OCI-M1 (cell line): Measurements from ENCODE around the gene DDX1.

ENCODE experiments used
- DNase-seq: peaks from one replicate; lab custom pipeline; 2025; lab: John Stamatoyannopoulos, UW

The DDX1 gene

DNA sequence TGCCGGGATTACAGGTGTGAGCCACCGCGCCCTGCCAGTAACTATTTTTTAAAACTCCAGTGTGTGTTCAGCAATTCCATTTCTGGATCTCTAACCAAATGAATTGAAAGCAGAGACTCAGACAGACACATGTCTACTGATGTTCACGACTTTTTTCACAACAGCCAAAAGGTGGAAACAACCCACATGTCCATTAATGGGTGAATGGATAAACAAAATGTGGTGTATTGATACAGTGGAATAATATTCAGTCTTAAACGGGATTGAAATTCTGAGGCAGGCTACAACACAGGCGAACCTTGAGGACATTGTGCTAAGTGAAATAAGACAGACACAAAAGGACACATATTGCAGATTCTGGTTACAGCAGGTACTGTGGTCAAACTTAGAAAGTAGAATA lies 55.0 kb downstream of the DDX1 start:
- no peak for DNase-seq

DNA sequence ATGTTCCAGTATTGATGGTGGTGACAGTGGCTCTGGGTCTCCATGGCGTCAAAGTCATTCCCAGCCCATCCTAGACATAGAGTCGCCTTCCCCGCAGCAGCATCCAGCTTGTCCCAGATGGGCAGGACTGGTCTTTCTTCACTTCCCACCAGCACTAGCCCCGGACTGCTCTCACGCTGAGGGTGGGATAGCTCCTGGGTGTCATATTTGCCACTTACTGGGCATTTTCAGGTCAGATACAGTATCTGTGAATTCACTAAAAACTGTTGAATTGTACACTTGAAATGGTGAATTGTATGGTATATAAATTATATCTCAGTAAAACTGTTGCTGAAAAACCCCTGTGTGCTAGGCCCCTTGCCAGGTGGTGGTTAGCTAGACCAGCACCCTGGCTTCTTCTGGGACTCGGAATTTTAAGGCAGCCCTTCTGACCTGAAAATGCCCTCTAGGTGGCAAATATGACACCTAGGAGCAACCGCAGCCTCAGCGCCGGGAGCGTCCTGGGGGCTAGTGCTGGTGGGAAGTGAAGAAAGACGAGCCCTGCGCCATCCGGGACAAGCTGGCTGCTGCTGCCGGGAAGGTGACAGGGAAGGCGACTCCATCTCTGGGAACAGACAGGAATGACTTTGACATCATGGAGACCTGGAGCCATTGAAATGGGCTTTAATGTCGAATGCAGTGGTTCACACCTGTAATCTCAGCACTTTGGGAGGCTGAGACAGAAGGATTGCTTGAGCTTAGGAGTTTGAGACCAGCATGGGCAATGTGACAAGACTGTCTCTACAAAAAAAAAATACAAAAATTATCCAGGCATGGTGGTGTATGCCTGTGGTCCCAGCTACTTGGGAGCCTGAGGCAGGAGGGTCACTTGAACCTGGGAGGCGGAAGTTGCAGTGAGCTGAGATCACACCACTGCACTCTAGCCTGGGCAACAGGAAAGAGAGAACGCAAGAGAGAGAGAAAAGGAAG lies 56.2 kb downstream of the DDX1 start:
- DNase-seq = no peak

DNA sequence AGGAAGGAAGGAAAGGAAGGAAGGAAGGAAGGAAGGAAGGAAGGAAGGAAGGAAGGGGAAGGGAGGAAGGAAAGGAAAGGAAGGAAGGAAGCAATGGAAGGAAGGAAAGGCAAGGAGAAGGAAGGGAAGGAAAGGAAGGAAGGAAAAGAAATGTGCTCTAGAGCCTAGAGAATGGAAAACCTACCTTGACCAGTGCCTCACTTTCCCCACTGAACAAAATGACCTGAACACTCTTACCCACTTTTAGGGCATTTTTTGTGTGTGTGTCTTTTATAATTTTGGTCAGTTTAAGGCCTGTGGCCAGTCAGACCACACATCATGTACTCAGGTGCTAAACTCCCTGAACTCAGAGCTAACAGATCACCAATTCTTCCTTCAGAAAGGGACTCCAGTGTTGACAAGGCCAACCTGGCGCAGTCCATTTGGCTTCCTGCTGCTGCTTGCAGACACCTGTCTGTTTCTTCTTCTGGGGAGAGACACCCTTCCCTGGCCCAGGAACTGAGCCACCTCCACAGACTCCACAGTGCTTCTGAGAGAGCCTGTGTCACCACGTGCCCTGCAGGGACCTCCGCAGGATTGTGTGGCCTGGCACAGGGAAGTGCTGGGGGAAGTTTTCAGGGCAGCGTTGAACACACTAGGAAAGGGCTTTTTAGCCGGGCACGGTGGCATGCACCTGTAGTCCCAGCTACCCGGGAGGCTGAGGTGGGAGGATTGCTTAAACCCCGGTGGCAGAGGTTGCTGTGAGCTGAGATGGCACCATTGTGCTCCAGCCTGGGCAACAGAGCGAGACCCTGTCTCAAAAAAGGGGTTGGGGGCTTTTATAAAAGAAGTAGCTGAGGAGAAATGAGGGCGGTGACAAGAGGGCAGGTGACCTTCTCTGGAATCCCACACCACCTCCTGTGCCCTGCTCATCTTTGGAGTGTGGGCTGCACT lies 57.2 kb downstream of the DDX1 start:
- DNase-seq = no peak

DNA sequence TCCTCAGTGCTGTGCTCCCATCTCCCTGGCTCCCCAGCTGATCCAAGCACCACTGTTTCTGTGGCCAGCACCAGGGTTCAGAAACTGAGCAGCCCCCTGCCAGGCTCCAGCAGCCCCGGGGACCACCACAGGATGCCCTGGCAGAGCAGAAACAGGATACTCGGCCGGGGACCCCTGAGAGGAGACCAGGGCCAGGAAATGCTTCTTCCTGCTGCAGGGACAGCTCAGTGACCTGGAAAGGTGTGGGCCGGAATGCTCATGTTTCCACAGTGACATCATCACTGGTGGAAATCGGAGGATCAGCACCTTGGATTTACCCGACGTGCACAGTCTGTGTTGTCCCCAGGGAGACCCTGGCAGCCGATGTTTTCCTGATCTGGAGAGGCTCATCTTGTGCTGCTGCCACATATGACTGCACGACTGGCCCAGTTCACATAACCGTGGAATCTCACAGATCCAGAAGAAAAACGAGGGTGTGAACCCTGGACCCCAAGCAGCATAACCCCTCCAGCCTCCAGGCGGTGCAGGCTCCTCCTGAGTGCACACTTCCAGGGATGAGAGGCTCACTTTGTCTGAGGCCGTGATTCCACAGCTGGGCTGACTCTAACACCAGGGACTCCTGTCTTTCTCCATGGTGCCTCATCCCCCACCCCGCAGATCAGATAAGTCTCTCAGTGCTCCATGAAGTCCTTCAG lies 58.0 kb downstream of the DDX1 start:
- no peak for DNase-seq

DNA sequence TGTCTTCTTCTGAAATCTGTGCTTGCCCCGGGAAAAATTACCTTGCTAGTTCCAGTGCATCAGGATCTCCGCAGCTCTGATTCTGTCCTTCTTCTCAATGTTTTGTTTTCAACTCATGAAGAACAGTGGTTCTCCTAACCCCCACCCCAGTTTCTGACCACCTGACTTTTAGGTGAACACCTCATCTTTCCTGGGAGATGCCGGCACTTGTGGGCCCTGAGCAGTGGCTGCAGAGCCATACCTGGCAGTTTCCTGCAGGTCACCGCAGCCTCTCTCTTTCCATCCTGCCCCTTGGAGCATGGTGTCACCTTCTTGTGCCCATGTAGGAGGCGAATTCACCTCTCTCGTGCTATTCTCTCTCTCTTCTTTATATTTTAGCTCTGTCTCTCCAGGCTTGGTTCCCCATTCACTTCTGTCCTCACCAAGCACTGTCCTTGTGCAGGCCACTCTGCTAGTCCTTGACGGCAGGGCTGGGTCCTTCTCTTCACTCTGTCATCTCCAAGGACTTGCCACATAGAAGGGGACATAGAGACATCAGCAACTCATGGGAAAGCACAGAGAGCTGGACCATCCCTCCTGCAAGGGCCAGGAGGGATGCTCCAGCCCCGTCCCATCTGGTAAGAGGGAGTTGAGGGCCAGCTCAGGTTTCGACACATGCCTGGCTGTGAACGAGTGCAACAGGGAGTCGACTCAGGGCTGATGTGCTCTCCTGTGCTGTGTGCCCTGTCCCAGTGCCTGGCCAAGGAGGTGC lies 59.1 kb downstream of the DDX1 start:
- no peak for DNase-seq

DNA sequence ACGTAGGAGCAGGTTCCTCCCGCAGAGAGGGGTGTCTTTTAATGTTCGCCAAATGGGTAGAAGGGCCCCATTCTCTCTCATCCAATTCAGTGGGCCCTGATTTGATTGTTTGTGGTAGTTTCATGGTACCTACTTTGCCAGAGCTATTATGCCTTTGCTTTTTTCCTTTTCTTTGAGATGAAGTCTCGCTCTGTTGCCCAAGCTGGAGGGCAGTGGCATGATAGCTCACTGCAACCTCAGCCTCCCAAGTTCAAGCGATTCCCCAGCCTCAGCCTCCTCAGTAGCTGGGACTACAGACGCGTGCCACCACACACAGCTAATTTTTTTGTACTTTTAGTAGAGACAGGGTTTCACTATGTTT lies 59.7 kb downstream of the DDX1 start:
- DNase-seq = no peak

DNA sequence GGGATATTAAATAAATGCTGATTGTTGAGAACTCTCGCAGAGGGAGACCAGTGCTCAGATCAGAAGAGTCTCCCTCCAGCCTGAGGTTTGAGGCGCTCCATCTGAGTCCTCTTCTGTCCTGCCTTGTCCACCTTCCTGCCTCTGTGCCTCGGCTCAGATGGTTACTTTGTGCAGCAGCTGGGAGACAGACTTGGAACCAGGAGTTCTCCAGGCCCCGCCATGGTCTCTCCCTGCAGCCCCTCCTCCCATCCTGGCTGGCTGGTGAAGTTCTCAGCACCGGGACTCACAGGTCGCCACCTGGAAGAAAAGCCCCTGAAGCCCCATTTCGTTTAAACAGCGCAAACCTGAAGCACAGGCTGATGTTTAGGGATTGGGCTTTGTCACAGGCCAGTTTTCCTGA lies 60.6 kb downstream of the DDX1 start:
- no peak for DNase-seq

DNA sequence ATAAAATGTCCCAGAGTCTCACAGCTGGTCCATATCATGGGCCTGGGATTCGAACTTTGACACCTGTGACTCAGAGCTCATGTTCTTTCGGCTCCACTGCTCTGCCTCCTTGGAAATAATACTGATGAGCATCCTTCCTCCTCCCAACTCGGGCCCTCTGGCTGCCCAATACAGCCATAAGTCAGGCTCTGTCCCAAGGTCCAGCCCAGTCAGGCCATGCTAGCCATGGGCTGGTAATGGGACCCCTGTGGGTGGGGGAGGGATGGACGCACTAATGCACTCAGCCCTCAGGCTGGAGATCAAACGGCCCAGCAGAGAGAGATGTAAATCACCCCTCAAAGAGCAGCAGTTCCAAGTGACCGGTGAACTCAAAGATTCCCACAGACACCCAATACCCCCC lies 61.1 kb downstream of the DDX1 start:
- DNase-seq = no peak

DNA sequence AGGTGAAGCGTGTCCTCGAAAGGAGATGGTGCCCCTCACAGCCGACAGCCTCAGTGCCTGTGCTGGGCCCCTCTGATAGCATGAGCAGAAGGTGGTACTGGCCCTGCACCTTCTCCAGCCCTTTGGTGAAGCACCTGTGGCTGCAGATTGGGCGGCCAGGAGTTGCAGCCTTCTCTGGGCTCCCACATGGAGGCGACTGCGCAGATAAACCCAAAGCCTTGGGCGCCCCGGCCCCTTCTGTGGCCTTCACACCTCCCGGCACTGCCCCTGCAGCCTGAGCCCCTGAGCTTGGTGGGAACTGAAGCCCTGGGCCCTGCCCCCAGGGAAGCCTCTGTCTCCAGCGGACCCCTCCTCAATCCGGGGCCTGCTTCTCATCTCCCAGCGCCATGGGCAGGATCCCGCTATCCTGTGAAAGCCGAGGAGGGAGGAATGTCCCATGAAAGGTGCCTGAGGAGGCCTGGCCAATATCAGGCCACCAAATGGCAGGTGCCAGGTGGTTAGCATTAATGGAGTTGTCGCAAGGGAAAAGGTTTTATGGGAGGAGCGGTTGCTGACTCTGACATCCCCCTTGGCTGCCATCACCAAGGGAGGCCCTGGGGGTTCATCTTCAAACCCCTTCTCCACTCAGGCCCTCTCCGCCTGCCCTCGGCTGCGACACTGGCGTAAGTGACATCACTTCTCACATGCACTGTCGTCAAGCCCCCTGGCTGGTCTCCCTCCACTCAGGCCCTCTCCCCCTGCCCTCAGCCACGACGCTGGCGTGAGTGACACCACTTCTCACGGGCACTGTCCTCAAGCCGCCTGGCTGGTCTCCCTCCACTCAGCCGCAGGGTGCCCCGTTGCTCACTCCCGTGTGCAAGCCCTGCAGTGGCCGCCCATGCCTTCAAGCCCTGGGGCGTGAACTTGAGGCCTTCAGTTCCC lies 62.4 kb downstream of the DDX1 start:
- no peak for DNase-seq

DNA sequence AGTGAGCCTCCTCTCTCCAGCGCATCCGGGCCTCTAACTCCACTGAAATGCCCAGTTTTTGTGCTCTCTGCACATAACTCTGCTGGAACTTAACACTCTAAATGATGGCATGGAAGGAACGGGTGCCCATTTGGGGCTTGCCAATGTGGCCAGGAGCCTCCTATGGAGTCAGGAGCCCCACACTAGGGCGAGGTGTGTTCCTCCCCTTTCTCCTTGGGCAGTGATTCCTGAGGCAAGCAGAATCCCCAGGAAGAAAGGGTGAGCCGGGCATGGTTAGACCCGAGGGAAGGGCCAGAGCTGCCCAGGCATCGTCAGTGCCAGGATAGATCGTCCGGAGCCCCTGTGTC lies 63.0 kb downstream of the DDX1 start:
- DNase-seq = no peak

DNA sequence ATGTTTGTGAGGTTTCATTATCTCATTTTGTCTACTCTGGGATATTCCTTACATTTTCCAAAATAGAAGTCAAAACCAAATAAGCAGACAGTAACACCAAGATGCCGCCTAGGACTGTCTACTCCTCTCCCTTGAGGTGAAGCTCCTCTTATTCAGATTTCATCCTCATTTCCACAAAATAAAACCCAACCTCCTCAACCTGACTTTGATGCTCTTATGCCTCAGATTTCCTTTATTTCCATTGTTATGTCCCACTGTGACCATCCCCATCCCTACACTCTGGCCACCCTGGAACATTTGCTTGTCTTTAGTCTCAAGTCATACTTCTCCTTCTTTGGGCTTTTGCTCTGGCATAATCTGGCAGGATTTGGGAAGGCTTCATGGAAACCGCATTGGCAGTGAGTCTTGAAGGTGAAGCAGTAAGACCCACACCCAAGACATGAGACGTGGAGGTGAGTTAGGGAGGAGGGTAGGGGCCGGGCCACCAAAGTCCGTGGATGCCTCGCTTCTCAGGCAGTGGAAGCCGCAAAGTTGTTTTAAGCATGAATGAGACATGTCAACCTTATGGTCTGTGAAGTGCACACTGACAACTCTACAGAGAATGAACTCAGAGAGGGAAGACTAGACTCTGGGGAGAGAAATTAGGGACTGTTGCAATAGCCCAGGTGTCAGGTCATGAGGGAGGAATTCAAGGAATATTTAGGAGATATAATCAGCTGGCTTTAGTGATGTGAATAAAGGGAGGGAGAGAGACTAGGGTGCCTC lies 63.6 kb downstream of the DDX1 start:
- no peak for DNase-seq

DNA sequence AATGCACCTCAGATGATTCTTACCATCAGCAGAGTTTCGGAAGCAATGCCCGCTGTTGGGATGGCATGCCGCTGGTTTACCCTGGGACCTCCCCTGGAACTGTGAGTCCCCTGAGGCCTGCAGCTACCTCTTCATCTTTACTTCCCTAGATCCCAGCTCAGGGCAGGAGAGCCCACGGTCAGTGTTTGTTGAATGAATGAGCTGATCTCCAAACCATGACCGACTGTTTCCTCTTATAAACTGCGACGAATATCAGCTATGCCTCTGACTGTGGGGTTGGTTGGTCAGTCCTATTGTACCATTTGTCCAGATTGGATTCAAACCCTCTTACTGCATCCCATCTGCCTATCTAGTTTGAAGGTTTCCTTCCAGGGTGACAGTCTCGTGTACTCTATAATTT lies 64.4 kb downstream of the DDX1 start:
- no peak for DNase-seq

DNA sequence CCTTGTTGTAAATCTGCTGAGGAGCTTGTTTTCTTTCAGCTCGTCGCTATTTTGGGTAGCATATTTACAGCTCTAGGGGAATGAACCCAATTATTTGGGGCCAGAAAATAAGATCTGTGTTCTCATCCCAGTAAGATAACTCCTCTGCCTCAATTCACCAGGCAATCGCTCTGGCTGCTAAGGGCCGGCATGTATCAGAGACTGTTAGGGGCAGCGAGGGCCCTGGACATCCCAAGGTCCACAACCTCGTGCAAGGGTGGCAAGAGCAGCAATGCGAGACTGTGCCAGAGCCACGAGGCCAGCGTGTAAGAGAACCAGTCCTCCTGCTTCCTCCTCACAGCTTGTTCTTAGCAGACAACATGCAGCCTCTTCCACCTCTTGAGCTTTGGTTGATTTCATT lies 66.1 kb downstream of the DDX1 start:
- DNase-seq = no peak

DNA sequence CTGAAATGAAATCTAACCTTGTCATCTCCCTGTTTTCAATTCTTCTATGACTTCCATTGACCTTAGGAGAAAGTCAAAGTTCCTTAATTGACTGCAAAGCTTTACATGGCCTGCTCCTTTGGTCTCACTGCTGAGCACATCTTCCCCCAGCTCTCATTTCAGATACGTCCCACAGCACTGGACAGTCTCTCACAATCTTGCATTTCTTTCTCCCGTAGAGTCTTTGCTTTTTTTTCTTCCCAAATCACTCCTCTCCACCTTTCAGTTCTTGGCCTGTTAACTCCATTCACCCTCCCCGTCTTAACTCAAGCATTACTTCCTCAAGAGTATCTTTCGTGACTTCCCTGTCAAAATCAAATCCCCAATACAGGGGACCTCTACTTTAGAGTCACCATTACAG lies 67.2 kb downstream of the DDX1 start:
- no peak for DNase-seq

DNA sequence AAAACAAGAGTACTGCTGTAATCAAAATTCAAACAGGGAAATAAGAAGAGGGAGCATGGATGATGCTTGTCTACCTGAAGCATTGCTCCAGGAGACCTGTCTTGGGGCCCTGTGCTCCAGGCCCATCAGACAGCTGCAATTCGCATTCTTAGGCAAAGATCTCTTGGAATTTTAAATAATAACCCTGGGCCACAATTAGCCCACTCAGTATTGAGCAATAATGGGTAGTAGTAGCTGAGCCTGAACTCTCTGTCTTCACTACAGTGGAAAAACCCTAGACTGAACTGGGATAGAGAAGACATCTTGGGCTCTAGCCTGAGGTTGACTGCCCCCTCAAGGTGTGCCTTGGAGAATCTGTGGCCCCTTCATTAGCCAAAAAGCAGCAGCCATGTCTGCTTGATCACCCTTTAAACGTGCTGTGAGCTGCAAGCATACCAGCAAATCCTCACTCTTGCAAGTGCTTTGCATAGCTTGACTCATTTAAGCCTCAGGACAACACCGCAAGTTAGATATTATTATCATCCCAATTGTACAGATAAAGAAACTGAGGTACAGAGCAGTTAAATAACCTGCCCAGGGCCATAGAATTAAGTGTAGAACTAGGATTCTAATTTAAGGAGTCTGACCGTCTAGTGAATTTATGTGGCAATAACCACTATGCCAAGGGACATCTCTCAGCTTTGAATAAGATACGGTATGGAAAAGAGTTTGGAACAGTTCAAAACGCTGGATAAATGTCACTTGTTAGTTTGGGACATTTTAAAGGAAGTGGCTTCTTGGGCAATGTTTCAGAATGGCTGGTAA lies 69.0 kb downstream of the DDX1 start:
- no peak for DNase-seq

DNA sequence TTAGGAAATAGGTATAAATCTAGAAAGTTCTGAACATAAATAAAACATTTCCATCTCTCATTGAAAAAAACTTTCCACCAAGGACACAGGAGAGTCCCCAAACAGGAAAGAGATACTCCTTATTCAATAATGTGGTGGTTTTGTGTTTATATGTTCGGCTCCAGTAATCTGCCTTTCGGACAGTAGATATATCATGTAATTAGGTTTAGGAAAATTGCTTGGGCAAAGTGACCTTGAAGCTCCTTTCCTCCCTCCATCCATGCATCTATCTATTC lies 69.6 kb downstream of the DDX1 start:
- DNase-seq = no peak

DNA sequence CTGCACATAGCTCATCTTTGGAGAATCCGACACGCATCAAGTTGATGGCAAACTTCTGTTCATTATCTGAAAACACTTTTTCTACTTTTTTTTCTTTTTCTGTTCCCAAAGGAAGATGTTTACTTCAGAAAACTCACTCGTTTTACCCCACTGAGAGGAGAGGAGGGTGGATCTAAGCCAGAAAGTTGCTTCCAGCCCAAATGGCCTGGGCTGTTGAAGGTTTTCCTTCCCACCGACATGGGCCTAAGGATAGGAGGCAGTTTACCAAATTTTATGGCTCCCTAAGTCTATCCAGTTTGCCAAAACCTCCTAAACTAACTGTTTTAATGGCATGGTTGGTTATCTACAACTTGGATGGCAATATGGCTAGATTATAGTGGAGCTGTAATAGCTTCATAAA lies 70.4 kb downstream of the DDX1 start:
- DNase-seq = no peak

DNA sequence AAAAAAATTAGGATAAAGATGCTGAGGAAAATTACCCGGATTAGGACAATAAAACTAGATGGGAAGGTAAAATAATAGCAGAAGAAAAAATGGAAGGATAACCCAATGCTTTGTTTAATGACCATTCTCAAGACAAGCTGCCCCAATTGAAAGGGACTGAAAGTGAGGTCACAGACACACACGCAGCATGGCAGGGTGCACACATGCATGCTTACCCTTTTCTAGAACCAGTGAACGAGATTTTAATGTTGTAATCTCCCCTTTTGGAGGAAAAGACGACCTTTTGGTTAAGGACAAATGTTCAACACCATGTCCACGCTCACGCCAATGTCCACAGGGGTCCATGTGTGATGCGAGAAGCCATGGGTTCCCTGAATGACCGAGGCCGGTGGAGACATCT lies 70.9 kb downstream of the DDX1 start:
- DNase-seq = no peak

DNA sequence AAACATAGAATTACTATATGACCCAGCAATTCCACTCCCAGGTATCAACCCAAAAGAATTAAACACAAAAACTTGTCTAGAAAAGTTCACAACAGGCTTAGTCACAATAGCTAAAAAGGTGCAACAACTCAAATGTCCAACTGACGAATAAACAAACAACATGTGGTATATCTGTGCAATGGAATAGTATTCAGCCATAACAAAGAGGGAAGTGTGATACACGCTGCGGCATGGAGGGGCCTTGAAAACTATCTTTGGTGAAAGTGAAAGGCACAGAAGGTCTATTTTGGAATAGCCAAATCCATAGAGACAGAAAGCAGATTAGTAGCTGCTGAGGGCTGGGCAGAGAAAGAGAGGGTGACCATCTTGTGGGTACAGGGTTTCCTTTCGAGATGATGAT lies 72.1 kb downstream of the DDX1 start:
- no peak for DNase-seq
